Spleen (tissue), 11 donors: Measurements from ENCODE around the gene SH3BGRL3. TPM values are rescaled to one million over a fixed set of nuclear protein-coding genes. Genes with fewer than 3 reads are reported as not detected.
"Not testable (repeated sequence)": the region's sequence is repeated elsewhere in the genome, so short reads cannot be mapped to it uniquely, and the experiment has no call there.

Experiments
- DNase-seq: peaks from one replicate; pipeline ENCODE4 v3.0.0-alpha.2; 2020
- H3K27ac ChIP-seq, 8 donors: fragments of 200-600 bp; sonication (generic) in 7 of 8; 1 replicate in 4 of 8; 2 replicates in 4 of 8; pipeline versions ENCODE4 v1.5.0 to v1.8.0; 2016 to 2021; ENCODE audit warnings: inconsistent platforms in 4 of 8, mild to moderate bottlenecking in 4 of 8, moderate library complexity in 1 of 8
- H3K27me3 ChIP-seq, 7 donors: fragments of 200-600 bp; sonication (generic) in 6 of 7; replicated peaks in 1 of 7; 1 replicate in 4 of 7; 2 replicates in 3 of 7; pipeline versions ENCODE4 v1.5.0 to v1.8.0; 2016 to 2021; ENCODE audit warnings: inconsistent platforms in 3 of 7, mild to moderate bottlenecking in 1 of 7
- H3K36me3 ChIP-seq, 6 donors: fragments of 200-600 bp; sonication (generic) in 5 of 6; 1 replicate in 4 of 6; 2 replicates in 2 of 6; pipeline versions ENCODE4 v1.5.0 to v1.8.0; 2016 to 2021; ENCODE audit warnings: inconsistent platforms in 2 of 6
- H3K4me1 ChIP-seq, 6 donors: fragments of 200-600 bp; sonication (generic) in 5 of 6; 1 replicate in 3 of 6; 2 replicates in 3 of 6; pipeline versions ENCODE4 v1.5.0 to v1.8.0; 2016 to 2021; ENCODE audit warnings: inconsistent platforms in 3 of 6
- H3K4me3 ChIP-seq, 8 donors: fragments of 200-600 bp; sonication (generic) in 7 of 8; 1 replicate in 4 of 8; 2 replicates in 4 of 8; pipeline versions ENCODE4 v1.5.0 to v1.8.0; 2016 to 2021; ENCODE audit warnings: inconsistent platforms in 4 of 8, mild to moderate bottlenecking in 4 of 8, moderate library complexity in 2 of 8
- H3K9me3 ChIP-seq, 8 donors: fragments of 200-600 bp; sonication (generic) in 7 of 8; 1 replicate in 4 of 8; 2 replicates in 4 of 8; pipeline versions ENCODE4 v1.5.0 to v1.8.0; 2016 to 2021; ENCODE audit warnings: inconsistent platforms in 4 of 8
- POLR2A ChIP-seq, 3 donors: fragments of 450-650 bp; IDR thresholded peaks; one replicate each; pipeline ENCODE4 v1.5.1; 2017; ENCODE audit warnings: antibody characterized with exemption in 3 of 3, mild to moderate bottlenecking in 1 of 3
- POLR2AphosphoS5 ChIP-seq, 3 donors: sonication (generic); formaldehyde crosslinking; IDR thresholded peaks; one replicate each; pipeline ENCODE4 v1.5.1; 2017; ENCODE audit warnings: antibody characterized with exemption in 3 of 3
- WGBS, 5 donors: extraction: QIAGEN DNeasy Blood & Tissue Kit in 3 of 5; methylation state at CpG; one replicate each; pipeline versions ENCODE4 v1.1.5 to v1.1.7; 2013 to 2018; 5-methylcytosine and 5-hydroxymethylcytosine counted together
- intact Hi-C: fragments of 100-400 bp; cut with DNase I; formaldehyde crosslinking; loops from one replicate; pipeline ENCODE4 v1.15.0; 2023; ENCODE audit warnings: low total_unique reads
- polyA plus RNA-seq, 3 donors: library from polyadenylated mRNA; stranded (reverse); fragments of 200-250 nt; gene quantifications; one replicate each; pipeline ENCODE4 v1.2.1, GENCODE V29; 2013
- total RNA-seq, 7 donors: library from RNA; depleted of rRNA in 3 of 7; stranded (reverse); fragments of >200 nt in 3 of 7; fragmentation: NEBNext Ultra II Directional in 4 of 7; extraction: Animal tissue kit (Norgen Biotek cat#: 25700) in 4 of 7; gene quantifications; one replicate each; pipeline versions ENCODE4 v1.1.0 to v1.2.1, GENCODE V29; 2016 to 2021
- TF ChIP-seq, protein P1 (sequence below), 11 experiments: fragments of 200-600 bp in 7 of 11; fragments of 450-650 bp in 4 of 11; sonication (generic) in 4 of 11; IDR thresholded peaks in 8 of 11; conservative IDR thresholded peaks in 3 of 11; 1 replicate in 7 of 11; 2 replicates in 4 of 11; pipeline versions ENCODE4 v1.4.0 to v1.8.0; 2016 to 2021; ENCODE audit warnings: antibody characterized with exemption in 11 of 11, inconsistent platforms in 4 of 11, mild to moderate bottlenecking in 1 of 11
- donor health status: healthy with polysubstance abuse.
- donor health status: DM: no; HTN: no; CAD: no; lungs with moderate emphysema.
- donor health status: DM: no; HTN: no; CAD: no.
- donor health status: Bipolar disorder and iron deficiency.
- donor health status: healthy.
- donor health status: DM: no; HTN: no; CAD: no.
- donor health status: DM: yes; HTN: yes; CAD: no.

The SH3BGRL3 gene
- total and polyA plus RNA-seq, 10 donors = 139 to 319 (median 242) TPM

DNA sequence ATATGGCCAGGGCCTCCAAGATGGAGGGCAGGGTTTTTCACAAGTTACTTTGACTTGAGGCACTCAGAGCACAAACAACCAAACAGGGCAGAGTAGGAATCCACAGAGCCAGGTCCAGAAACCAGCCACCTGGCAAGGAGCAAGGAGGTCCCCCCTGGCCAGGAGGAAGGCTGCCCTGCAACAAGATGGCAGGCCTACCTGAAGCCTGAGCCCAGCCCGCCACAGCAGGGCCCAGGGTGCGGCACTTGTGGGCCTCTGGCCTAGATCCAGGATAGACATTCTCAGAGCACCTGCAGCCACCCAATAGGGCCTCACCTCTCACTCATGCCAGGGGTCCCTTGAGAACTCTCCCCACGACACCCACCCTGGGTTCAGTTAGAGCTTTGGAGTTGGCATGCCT, 11.5 kb downstream of the SH3BGRL3 start:
- no peaks in the 10 kb centered on the region for H3K27me3 ChIP-seq
- TF ChIP-seq, protein P1, sequence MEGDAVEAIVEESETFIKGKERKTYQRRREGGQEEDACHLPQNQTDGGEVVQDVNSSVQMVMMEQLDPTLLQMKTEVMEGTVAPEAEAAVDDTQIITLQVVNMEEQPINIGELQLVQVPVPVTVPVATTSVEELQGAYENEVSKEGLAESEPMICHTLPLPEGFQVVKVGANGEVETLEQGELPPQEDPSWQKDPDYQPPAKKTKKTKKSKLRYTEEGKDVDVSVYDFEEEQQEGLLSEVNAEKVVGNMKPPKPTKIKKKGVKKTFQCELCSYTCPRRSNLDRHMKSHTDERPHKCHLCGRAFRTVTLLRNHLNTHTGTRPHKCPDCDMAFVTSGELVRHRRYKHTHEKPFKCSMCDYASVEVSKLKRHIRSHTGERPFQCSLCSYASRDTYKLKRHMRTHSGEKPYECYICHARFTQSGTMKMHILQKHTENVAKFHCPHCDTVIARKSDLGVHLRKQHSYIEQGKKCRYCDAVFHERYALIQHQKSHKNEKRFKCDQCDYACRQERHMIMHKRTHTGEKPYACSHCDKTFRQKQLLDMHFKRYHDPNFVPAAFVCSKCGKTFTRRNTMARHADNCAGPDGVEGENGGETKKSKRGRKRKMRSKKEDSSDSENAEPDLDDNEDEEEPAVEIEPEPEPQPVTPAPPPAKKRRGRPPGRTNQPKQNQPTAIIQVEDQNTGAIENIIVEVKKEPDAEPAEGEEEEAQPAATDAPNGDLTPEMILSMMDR (IDR thresholded peaks at IDR 0.05 in 8 of 11, conservative IDR thresholded peaks at IDR 0.05 in 3 of 11) = no peak
- TF ChIP-seq POLR2AphosphoS5 (IDR thresholded peaks at IDR 0.05) = no peak
- TF ChIP-seq POLR2A (IDR thresholded peaks at IDR 0.05) = no peak
- 78 to 95% (median 86%) methylated on average over 3 of the region's 3 CpGs; no CpG with 5 or more reads in 1 of the 5 donors for WGBS, 5 donors
- peak overlapping the region in 1 of 8 donors; percentile 49 for H3K4me3 ChIP-seq
- peak; percentile 80 for DNase-seq
- peaks cover 50 to 70% (median 68%) of the 10 kb centered on the region in 6 donors for H3K4me1 ChIP-seq
- H3K36me3 ChIP-seq = peaks cover 0 to 36% (median 0%) of the 10 kb centered on the region in 6 donors
- no peaks in the 10 kb centered on the region for H3K9me3 ChIP-seq
- peak overlapping the region; percentile 84 to 99 (median 94) for H3K27ac ChIP-seq
- intact Hi-C loops = no loop called here

DNA sequence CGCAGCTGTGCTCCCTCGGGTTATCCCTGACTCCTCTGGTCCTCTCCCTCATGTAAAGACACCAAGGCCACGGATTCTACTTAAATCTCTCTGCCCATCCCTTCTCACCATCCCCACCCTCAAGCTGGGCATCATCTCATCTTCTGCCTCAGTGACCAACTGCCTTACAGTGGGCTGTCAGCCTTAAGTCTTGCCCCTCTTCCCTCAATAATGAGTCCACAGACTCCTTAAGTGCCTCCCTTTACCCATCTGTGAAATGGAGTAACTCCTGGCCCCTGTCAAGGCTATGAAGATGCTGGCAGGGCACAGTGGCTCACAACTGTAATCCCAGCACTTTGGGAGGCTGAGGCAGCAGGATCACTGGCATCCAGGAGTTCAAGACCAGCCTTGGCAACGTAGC, 12.1 kb downstream of the SH3BGRL3 start:
- peak overlapping the region; percentile 84 to 99 (median 94) for H3K27ac ChIP-seq
- peaks cover 0 to 42% (median 1%) of the 10 kb centered on the region in 6 donors for H3K36me3 ChIP-seq
- TF ChIP-seq POLR2A (IDR thresholded peaks at IDR 0.05) (no peak), POLR2AphosphoS5 (IDR thresholded peaks at IDR 0.05) (no peak)
- TF ChIP-seq, protein P1 (IDR thresholded peaks at IDR 0.05 in 8 of 11, conservative IDR thresholded peaks at IDR 0.05 in 3 of 11) = no peak
- H3K27me3 ChIP-seq = no peaks in the 10 kb centered on the region
- DNase-seq = peak; percentile 43
- no peaks in the 10 kb centered on the region for H3K9me3 ChIP-seq
- H3K4me3 ChIP-seq = peak overlapping the region in 1 of 8 donors; percentile 49
- intact Hi-C loops = no loop called here
- WGBS, 5 donors = 83 to 97% (median 89%) methylated on average over 4 of the region's 4 CpGs
- peaks cover 45 to 65% (median 63%) of the 10 kb centered on the region in 6 donors for H3K4me1 ChIP-seq

GRCh38 chr1:26292735-26293134, 12.8 kb downstream of the SH3BGRL3 start:
- WGBS, 5 donors = 69 to 84% (median 77%) methylated on average over 4 to 5 of the region's 5 CpGs
- DNase-seq = not testable (repeated sequence)
- H3K4me1 ChIP-seq = peaks cover 41 to 59% (median 55%) of the 10 kb centered on the region in 6 donors

DNA sequence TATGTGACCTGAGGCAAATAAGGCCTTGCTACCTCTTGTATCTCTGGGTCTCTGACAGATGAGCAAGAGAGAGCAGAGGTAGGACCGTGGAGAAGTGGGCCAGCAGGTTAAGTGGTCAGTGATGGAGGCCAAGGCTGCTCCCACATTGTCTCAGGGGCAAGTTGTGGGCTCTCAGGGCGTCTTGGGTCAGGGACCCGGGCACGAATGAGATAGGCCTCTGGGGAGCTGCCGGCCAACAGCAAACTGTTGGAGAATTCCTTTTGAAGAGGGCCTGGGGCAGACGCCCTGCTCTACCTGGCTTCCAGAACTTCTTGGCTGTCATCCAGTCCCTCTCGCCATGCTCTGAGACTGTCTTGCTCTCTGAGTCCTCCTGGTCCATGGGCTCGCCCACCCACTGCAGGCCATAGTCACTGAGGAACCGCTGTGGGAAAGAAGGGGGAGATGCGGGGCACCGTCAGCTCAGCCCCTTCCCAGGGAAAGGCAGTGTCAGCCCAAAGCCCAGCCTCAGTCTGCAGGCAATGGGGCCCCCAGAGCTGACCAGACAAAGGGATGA, 14.1 kb downstream of the SH3BGRL3 start:
- WGBS, 5 donors = 85 to 91% (median 87%) methylated on average over 9 to 11 of the region's 11 CpGs
- H3K4me3 ChIP-seq = no peak overlapping the region
- TF ChIP-seq POLR2AphosphoS5 (IDR thresholded peaks at IDR 0.05) (no peak), POLR2A (IDR thresholded peaks at IDR 0.05) (no peak)
- TF ChIP-seq, protein P1 (IDR thresholded peaks at IDR 0.05 in 8 of 11, conservative IDR thresholded peaks at IDR 0.05 in 3 of 11) = no peak
- DNase-seq = peak; percentile 69
- H3K27ac ChIP-seq = peak overlapping the region in 1 of 8 donors; percentile 96
- H3K36me3 ChIP-seq = peaks cover 0 to 50% (median 4%) of the 10 kb centered on the region in 6 donors
- intact Hi-C loops = no loop called here
- no peaks in the 10 kb centered on the region for H3K27me3 ChIP-seq
- H3K9me3 ChIP-seq = no peaks in the 10 kb centered on the region
- peaks cover 30 to 58% (median 46%) of the 10 kb centered on the region in 6 donors for H3K4me1 ChIP-seq

More at GRCh38 chr1:26292735-26293134, 12.8 kb downstream of the SH3BGRL3 start:
- H3K4me3 ChIP-seq, intact Hi-C loops, H3K9me3 ChIP-seq, H3K27me3 ChIP-seq: not testable (repeated sequence)
- H3K36me3 ChIP-seq = peaks cover 0 to 49% (median 4%) of the 10 kb centered on the region in 6 donors
- peak overlapping the region in 6 of 8 donors; percentile 87 to 99 (median 96) for H3K27ac ChIP-seq
